Measurements from ENCODE around the gene CD2BP2. TPM values are rescaled to one million over a fixed set of nuclear protein-coding genes. Genes with fewer than 3 reads are reported as not detected.

The CD2BP2 gene
- total and polyA plus RNA-seq, 2 donors (not counting 1 experiment from before 2014, with no cell fraction given) = 26.1 to 80.1 TPM

DNA sequence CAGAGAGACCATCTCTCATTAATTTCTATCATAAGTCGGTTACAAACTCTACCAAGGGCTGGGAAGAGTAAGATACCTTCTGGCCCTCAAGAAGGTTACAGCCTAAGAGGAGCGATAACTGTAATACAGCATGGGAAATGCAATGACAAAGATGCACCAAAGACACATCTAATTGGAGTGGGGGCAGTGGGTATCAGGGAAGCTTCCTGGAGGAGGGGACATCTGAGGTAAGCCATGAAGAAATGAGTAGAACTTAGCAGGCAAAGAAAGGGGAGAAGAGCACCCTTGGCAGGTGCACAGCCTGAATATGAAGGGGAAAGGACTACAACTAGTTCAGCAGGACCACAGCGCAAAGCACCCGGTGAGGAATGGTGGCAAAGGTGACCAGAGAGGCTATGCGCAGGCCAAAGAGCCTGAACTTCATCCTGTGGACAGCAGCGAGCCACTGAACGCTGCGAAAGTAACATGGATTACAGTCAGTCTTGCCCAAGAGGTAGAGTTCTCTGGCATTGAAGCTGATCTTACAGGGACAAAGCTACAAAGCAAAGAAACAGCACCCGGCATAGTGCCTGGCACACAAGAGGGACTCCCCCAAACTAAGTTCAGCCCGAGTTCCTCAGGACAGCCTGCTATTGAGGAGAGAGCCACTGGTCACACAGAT lies 12.4 kb upstream of the CD2BP2 start:
- peak overlapping the region; percentile 67 for H3K27ac Mint-ChIP-seq
- peak overlapping the region; percentile 93 for H3K4me2 ChIP-seq (replicated peaks; ENCODE audit: low read depth, low read length, poor library complexity, severe bottlenecking)
- H3K9ac ChIP-seq (ENCODE audit: low read length) = no peak overlapping the region
- peaks cover 46% of the 10 kb centered on the region for H3K4me1 Mint-ChIP-seq
- intact Hi-C loops (cut with micrococcal nuclease) = no loop called here
- peak overlapping the region; percentile 83 for H3K4me3 Mint-ChIP-seq
- H3K9me3 ChIP-seq (ENCODE audit: control extremely low read depth in 1 of 3, control insufficient read depth in 2 of 3, insufficient read depth in 1 of 3, low read length in 2 of 3) = no peaks in the 10 kb centered on the region
- ATAC-seq (ENCODE audit: low read depth) (no peak), DNase-seq (peak; percentile 9)
- peak overlapping the region in 1 of 5 experiments; percentile 73 for H3K4me3 ChIP-seq (ENCODE audit: control extremely low read depth in 1 of 5, extremely low read depth in 1 of 5, insufficient read depth in 1 of 5, low read depth in 2 of 5, low read length in 4 of 5)
- POLR2A ChIA-PET = interaction anchor here (1.3 kb wide), 1 partner anchor 40 kb away, joined by 3 read pairs; the partner anchor contains the start of gene ZNF771
- H3K9me3 Mint-ChIP-seq (ENCODE audit: insufficient read depth) = no peaks in the 10 kb centered on the region
- whole genome bisulfite sequencing (ENCODE audit: insufficient coverage) = 96% methylated on average over 8 of the region's 10 CpGs
- no peaks in the 10 kb centered on the region for H3K27me3 Mint-ChIP-seq
- peaks cover 67% of the 10 kb centered on the region for H3K79me2 ChIP-seq (ENCODE audit: control insufficient read depth, insufficient read depth, low read length)
- H3K27me3 ChIP-seq (replicated peaks in 1 of 4; ENCODE audit: control extremely low read depth in 1 of 4, control insufficient read depth in 3 of 4, insufficient read depth in 4 of 4, low read length in 3 of 4) = no peaks in the 10 kb centered on the region
- CTCF ChIA-PET = no interaction called here
- peaks cover 50% of the 10 kb centered on the region for H4K20me1 ChIP-seq (ENCODE audit: control insufficient read depth, insufficient read depth, low read length, poor library complexity, severe bottlenecking)
- H3K4me1 ChIP-seq (ENCODE audit: control insufficient read depth in 2 of 2, insufficient read depth in 2 of 2, low read length in 2 of 2) = peaks cover 25 to 35% of the 10 kb centered on the region in 2 donors
- TF ChIP-seq, protein P1, sequence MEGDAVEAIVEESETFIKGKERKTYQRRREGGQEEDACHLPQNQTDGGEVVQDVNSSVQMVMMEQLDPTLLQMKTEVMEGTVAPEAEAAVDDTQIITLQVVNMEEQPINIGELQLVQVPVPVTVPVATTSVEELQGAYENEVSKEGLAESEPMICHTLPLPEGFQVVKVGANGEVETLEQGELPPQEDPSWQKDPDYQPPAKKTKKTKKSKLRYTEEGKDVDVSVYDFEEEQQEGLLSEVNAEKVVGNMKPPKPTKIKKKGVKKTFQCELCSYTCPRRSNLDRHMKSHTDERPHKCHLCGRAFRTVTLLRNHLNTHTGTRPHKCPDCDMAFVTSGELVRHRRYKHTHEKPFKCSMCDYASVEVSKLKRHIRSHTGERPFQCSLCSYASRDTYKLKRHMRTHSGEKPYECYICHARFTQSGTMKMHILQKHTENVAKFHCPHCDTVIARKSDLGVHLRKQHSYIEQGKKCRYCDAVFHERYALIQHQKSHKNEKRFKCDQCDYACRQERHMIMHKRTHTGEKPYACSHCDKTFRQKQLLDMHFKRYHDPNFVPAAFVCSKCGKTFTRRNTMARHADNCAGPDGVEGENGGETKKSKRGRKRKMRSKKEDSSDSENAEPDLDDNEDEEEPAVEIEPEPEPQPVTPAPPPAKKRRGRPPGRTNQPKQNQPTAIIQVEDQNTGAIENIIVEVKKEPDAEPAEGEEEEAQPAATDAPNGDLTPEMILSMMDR (IDR thresholded peaks at IDR 0.05) = no peak
- no peak for TF ChIP-seq EZH2 (IDR thresholded peaks at IDR 0.05; ENCODE audit: borderline replicate concordance, insufficient read depth, low read depth, low read length, poor library complexity, severe bottlenecking)
- peaks cover 0 to 27% of the 10 kb centered on the region in 2 experiments for H3K36me3 ChIP-seq (replicated peaks in 1 of 2; ENCODE audit: control extremely low read depth in 1 of 2, control insufficient read depth in 1 of 2, extremely low read depth in 1 of 2, insufficient read depth in 2 of 2, low read length in 1 of 2)
- H2AFZ ChIP-seq (ENCODE audit: insufficient read depth, low read depth, low read length, poor library complexity, severe bottlenecking) = no peak overlapping the region
- peak overlapping the region in 1 of 2 donors; percentile 65 for H3K27ac ChIP-seq (ENCODE audit: low read length in 2 of 2)

DNA sequence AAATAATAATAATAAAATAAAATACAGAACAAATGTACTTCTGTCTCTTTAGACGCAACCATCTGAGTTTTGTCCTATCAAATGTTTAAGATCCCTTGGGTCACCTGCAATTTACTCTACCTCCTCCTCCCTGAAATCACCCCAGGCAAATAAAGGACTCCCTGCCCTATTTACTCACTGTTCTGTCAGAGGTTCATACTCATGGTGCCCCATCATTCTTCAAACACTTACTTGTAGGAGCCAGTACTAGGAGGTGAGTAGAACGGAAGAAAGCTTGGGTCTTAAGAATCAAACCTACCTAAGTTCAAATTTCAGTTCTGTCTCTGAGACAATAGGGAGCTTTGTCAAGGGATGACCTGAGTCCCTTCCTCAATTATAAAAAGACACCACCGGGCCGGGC lies 11.4 kb upstream of the CD2BP2 start:
- H3K9me3 Mint-ChIP-seq (ENCODE audit: insufficient read depth) = no peaks in the 10 kb centered on the region
- intact Hi-C loops (cut with micrococcal nuclease) = no loop called here
- Histone ChIP-seq H3K36me3 (replicated peaks in 1 of 2; ENCODE audit: control extremely low read depth in 1 of 2, control insufficient read depth in 1 of 2, extremely low read depth in 1 of 2, insufficient read depth in 2 of 2, low read length in 1 of 2) (peaks cover 0 to 31% of the 10 kb centered on the region in 2 experiments), H4K20me1 (ENCODE audit: control insufficient read depth, insufficient read depth, low read length, poor library complexity, severe bottlenecking) (peaks cover 50% of the 10 kb centered on the region), H3K4me1 (ENCODE audit: control insufficient read depth in 2 of 2, insufficient read depth in 2 of 2, low read length in 2 of 2) (peaks cover 23 to 32% of the 10 kb centered on the region in 2 donors), H3K4me3 (ENCODE audit: control extremely low read depth in 1 of 5, extremely low read depth in 1 of 5, insufficient read depth in 1 of 5, low read depth in 2 of 5, low read length in 4 of 5) (no peak overlapping the region), H3K79me2 (ENCODE audit: control insufficient read depth, insufficient read depth, low read length) (peaks cover 72% of the 10 kb centered on the region), H3K27ac (ENCODE audit: low read length in 2 of 2) (no peak overlapping the region), H3K9me3 (ENCODE audit: control extremely low read depth in 1 of 3, control insufficient read depth in 2 of 3, insufficient read depth in 1 of 3, low read length in 2 of 3) (no peaks in the 10 kb centered on the region), H3K4me2 (replicated peaks; ENCODE audit: low read depth, low read length, poor library complexity, severe bottlenecking) (no peak overlapping the region), H3K27me3 (replicated peaks in 1 of 4; ENCODE audit: control extremely low read depth in 1 of 4, control insufficient read depth in 3 of 4, insufficient read depth in 4 of 4, low read length in 3 of 4) (no peaks in the 10 kb centered on the region), H3K9ac (ENCODE audit: low read length) (no peak overlapping the region), H2AFZ (ENCODE audit: insufficient read depth, low read depth, low read length, poor library complexity, severe bottlenecking) (no peak overlapping the region)
- CTCF ChIA-PET = interaction anchor here (0.9 kb wide), 1 partner anchor 43 kb away, joined by 3 read pairs; no protein-coding TSS in a partner anchor
- POLR2A ChIA-PET = interaction anchor here (1.3 kb wide), 1 partner anchor 41 kb away, joined by 3 read pairs; the partner anchor contains the start of gene ZNF771
- ATAC-seq (ENCODE audit: low read depth) (no peak), DNase-seq (no peak)
- H3K4me3 Mint-ChIP-seq = peak overlapping the region; percentile 14
- no peak overlapping the region for H3K27ac Mint-ChIP-seq
- H3K27me3 Mint-ChIP-seq = no peaks in the 10 kb centered on the region
- 92% methylated on average over 3 of the region's 4 CpGs for WGBS (ENCODE audit: insufficient coverage)
- H3K4me1 Mint-ChIP-seq = peaks cover 40% of the 10 kb centered on the region
- no peak for TF ChIP-seq EZH2 (IDR thresholded peaks at IDR 0.05; ENCODE audit: borderline replicate concordance, insufficient read depth, low read depth, low read length, poor library complexity, severe bottlenecking)
- TF ChIP-seq, protein P1 (IDR thresholded peaks at IDR 0.05) = no peak

Measured in B cell (primary cell).